DMS53 (cell line): Measurements from ENCODE around the gene FRMD4A.

Experiments
- DNase-seq: peaks from one replicate; lab custom pipeline; 2025; lab: John Stamatoyannopoulos, UW

Gene FRMD4A

DNA sequence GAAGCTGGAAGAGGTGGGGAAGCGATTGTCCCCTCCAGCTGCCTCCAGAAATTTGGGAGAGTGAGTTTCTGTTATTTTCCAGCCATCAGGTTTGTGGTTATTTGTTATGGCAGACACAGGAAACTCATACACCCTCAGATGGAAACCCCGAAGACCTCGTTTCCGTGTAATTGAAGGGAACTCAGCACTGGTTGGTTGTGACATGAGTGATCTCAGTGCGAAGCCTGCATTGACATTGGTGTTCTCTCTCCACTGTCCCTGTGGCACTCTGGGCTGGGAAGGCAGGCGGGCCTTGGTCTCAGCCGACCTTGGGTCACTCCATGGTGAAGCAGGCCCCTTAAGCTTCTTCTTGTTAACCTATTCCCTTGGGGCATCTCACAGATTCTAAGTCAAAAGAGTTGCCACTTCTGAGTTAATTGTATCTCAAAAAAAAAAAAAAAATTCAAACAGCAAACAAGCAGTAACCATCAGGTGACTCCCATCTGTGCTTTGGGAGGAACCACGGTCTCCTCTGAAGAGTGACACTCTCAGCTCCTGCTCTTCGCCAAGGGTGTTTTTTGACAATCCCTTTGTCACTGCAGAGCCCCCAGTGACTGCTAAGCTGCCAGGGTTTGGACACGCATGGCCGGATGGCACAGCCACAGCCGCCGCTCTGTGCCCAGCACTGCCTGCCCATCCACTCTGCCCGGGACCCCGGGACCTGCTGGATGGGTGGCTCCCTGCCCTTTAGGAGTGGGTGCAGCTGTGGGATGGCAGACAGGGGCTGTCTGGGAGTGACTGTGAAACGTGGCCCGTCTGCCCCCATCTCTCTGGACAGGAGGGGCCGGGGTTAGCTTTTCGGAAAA lies 510.4 kb downstream of the FRMD4A start:
- no peak for DNase-seq

GRCh38 chr10:13816195-13816925 lies 514.4 kb downstream of the FRMD4A start:
- DNase-seq, result no peak

DNA sequence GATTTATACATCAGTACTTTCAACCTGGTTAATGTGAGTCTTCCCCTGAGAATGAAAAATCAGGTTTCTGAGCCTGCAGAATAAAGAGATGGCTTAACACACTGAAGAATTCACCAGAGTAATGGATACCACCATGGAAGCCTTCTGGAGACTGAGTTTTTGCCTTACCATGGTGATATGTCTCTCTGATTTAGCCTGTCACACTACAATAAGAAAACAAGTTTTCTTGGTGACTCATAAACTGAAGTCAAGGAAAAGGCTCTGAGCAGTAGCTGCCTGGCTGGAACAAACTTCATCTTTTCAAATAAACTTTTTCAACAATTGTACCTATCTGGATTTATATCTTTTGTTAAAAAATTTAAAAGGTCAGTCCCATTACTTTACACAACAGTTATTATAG lies 515.0 kb downstream of the FRMD4A start:
- DNase-seq, result no peak

GRCh38 chr10:13813550-13813949 lies 517.2 kb downstream of the FRMD4A start:
- no peak for DNase-seq

DNA sequence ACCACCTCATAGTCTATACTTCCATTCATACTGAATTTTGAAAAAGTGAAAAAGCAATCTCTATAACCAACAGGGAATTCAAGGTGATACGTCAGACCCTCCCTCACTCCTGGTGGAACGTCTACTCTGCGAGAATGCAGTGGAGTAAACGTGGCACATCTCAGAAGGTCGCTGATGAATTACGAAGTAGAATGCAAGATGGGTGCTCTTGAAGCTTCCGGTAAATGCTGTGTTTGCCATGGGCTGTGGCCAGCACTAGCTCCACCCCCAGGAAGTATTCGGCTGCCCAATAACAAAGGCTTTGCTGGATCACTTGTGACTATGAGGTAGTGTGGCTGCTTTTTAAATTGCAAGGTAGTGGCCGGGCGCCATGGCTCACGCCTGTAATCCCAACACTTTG lies 517.9 kb downstream of the FRMD4A start:
- no peak for DNase-seq

- DNase-seq, result no peak
These were observed 520.2 kb downstream of the FRMD4A start for GRCh38 chr10:13810568-13810967.

DNA sequence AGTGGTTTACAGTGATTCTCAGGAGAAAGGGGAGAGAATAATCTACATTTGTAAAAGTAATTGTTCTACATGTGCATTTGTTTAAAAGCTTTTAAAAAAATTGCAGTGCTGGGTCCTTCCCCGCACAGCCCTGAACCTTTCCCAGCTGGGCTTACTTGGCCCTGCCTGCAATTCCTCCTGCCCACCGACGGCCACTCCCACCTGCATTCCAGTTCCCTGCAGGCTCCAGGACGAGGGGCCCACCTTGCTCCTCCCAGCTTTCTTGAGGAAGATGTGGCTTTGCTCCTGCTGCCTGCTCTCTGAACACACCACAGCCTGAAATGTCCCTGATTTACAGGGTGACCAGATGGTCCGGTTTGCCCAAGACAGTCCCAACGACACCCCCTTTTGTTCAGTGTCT lies 521.3 kb downstream of the FRMD4A start:
- no peak for DNase-seq

DNA sequence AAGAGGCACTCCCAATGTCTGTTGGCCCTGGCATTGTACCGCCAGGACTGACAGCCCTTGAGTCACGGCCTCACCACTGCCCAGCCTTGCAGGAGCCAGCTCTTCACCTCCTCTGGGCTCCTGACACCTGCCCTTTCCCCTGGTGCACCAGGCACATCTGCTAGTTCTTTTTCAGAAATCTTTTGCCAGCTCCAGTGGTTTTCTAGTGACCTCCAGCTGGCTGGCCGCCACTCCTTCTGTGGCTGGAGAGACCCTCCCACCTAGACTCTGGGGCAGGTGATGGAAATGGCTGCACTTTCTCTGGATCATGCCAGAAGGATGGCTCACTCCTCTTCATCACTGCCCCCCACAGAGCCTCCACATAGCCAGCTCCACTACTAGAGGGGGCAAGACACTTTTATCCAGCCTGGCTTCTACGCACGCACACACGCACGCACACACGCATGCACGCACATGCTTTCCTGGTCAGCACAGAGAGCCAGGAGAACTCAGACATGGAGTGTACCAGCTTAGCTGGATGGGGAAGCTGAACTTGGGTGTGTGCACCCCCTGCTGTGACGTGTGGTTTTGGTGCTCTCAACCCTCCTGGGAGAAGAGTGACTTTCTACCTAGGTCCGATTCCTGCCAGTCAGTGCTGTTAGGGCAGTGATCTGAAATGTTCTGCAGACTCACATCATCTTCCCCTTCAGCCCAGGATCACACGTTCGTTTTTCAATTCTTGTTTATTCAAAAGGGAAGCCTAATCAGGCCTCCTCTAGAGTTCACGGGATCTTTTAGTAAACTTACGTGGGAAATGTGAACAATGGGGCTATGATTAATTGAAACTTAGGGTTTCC lies 522.0 kb downstream of the FRMD4A start:
- peak; percentile 64 for DNase-seq

DNA sequence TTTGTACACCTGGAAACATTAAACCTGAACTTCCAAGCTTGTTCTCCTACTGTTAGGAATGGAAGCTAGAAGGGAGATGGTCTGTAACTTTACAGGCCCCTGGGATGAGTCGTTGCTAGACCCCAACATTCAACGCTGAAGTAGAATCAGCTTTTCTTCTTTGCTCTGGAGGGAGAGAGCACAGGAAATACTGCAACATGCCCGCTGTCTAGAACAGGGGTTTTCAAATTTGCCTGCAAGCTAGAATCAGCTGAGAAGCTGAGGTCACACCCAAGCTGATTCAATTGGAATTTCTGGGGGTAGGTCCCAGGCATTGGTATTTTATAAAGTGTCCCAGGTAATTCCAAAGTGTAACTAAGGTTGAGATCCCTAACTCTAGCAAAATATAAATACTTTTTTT lies 524.3 kb downstream of the FRMD4A start:
- no peak for DNase-seq

DNA sequence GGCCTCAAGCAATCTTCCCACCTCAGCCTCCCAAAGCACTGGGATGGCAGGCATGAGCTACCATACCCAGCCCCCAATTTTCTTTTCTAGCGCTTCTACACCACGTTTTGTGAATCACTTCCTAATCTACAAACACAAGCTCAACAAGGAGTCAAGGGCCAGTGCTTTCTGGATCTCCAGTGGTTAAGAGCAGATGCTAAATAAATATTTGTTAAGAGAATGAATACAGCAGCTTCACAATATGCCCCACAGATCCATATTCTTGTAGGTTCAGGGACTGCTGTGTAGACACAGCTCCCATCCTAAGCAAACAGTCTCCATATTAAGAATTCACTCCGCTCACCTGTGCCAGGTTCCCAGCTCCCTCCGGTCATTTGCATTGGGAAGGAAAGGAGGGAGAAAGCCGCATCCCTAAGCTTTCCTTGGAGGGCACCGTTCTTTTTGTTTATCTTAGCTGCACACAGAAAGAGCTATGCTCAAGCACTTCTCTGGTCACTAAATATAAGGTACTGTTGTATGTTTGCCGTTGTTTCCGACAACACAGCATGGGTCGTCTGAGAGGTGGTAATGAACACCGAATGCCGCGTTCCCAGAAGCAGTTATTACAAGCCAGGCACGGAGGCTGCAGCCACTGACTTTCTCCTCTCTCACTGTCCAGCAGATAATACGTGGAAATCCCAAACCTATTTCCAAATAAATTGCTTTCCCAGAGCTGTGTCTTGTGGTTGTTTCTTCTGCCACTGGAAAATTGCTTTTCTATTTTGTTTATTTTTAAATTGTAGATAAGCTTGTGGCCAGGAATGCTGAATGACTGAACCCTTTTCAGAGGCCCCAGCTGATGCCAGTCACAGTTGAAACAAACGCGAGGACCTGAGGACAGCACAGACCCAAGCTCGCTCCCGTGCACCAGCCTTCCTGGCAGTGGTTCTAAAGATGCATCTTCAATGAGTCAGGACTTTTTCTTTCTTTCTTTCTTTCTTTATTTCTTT lies 526.9 kb downstream of the FRMD4A start:
- DNase-seq, result peak; percentile 97

GRCh38 chr10:13801907-13802288 lies 528.8 kb downstream of the FRMD4A start:
- DNase-seq, result no peak

- no peak for DNase-seq
These were observed 529.4 kb downstream of the FRMD4A start for GRCh38 chr10:13801156-13801906.

- no peak for DNase-seq
These were observed 533.6 kb downstream of the FRMD4A start for GRCh38 chr10:13797164-13797563.

- DNase-seq, result no peak
These were observed 534.8 kb downstream of the FRMD4A start for GRCh38 chr10:13795653-13796555.

GRCh38 chr10:13794992-13795612 lies 535.6 kb downstream of the FRMD4A start:
- DNase-seq, result no peak

- DNase-seq, result peak; percentile 47
These were observed 538.7 kb downstream of the FRMD4A start for GRCh38 chr10:13792006-13792405.

DNA sequence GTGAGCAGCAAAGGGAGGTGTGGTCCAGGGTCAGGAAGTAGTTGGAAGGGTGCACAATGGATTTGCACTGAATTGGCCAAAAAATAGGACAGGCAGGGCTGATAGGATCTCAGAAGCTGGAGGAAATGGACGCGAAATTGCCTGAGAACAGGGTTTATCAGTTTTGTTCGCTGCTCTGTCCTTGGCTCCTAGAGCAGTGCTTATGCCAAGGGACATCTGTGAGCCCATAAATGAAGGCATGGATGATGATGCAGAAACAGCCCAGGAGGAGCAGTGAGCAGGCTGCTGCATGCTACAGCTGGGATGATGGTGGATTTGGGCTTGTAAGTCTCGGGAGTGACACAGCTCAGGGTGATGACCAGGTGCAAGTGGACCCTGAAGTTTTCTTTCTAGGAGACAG lies 539.2 kb downstream of the FRMD4A start:
- no peak for DNase-seq

DNA sequence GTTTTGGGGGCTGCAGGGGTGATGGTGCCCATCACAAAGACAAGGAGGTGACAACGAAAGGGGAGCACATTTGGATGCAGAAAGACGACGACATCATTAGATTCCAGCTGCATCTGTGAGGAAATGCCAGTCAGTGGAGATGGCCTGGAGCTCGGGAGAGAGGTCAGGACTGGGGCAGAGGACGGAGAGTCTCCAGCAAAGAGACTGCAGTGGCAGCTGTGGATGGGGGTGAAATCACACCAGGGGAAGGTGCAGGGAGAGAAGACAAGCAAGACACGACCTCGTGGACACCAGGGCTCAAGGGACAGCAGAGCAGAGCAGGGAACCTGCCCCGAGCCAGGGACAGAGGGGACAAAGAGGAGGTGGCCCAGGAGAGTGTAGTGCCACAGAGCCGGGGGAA lies 540.5 kb downstream of the FRMD4A start:
- DNase-seq, result no peak

DNA sequence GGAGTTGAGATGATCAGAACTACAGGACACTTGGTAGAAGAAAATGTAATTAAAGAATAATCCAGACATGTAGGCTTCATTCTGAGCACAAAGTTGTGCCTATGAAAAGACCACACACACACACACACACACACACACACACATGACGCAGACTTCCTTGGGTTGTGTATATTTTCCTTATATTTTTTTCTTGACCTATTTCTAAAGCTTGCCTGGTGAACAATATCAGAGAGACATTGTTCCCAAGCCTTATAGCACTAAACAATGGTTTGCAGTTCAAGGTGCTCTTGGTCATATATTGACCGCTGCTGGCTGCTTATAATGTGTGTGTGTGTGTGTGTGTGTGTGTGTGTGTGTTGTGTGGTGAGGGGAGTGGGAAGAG lies 541.3 kb downstream of the FRMD4A start:
- DNase-seq, result no peak
